ENCODE results near the gene RAD18.

Gene RAD18

GRCh38 chr3:8996681-8997121 lies 33.4 kb upstream of the RAD18 start:
- Histone ChIP-seq H3K36me3 (peaks cover 0 to 43% (median 0%) of the 10 kb centered on the region in 11 experiments; a peak in 1 of 22 replicates), H3K4me1 (0 out of 20 replicates have a peak, but pooled peaks cover 0 to 4% (median 0%) of the 10 kb centered on the region in 10 experiments), H3K27ac (no peak overlapping the region), H3K9ac (no peak overlapping the region), H3K4me3 (no peak overlapping the region), H3K9me3 (replicated peaks in 1 of 11) (no peaks in the 10 kb centered on the region), H4K20me1 (no peaks in the 10 kb centered on the region), H3K4me2 (no peak overlapping the region), H3K27me3 (no peaks in the 10 kb centered on the region)
- no peak for TF ChIP-seq Cebpa-rat (IDR thresholded peaks at IDR 0.05)

- Histone ChIP-seq H3K4me2 (no peak overlapping the region), H3K36me3 (peaks cover 0 to 47% (median 0%) of the 10 kb centered on the region in 11 experiments; a peak in 1 of 22 replicates), H3K27me3 (no peaks in the 10 kb centered on the region), H3K4me1 (peaks cover 0 to 6% (median 0%) of the 10 kb centered on the region in 10 experiments; a peak in 7 of 20 replicates), H4K20me1 (no peaks in the 10 kb centered on the region), H3K4me3 (no peak overlapping the region), H3K9me3 (replicated peaks in 1 of 11) (no peaks in the 10 kb centered on the region), H3K9ac (no peak overlapping the region), H3K27ac (no peak overlapping the region)
- no peak for TF ChIP-seq Cebpa-rat (IDR thresholded peaks at IDR 0.05)
Measured at GRCh38 chr3:8996216-8996615, 32.9 kb upstream of the RAD18 start.

- Histone ChIP-seq H3K27me3 (no peaks in the 10 kb centered on the region), H4K20me1 (no peaks in the 10 kb centered on the region)
- TF ChIP-seq Cebpa-rat (IDR thresholded peaks at IDR 0.05) = no peak
Measured at GRCh38 chr3:8994226-8994625, 31.0 kb upstream of the RAD18 start.

GRCh38 chr3:8993331-8993730 lies 30.1 kb upstream of the RAD18 start:
- H4K20me1 ChIP-seq = no peaks in the 10 kb centered on the region
- H3K27me3 ChIP-seq = no peaks in the 10 kb centered on the region
- no peak overlapping the region for H3K27ac ChIP-seq
- no peak overlapping the region for H3K4me2 ChIP-seq
- peaks cover 0 to 39% (median 0%) of the 10 kb centered on the region in 11 experiments; a peak in 1 of 22 replicates for H3K36me3 ChIP-seq
- H3K4me1 ChIP-seq = peaks cover 0 to 17% (median 11%) of the 10 kb centered on the region in 10 experiments; a peak in 13 of 20 replicates
- H3K9me3 ChIP-seq (replicated peaks in 1 of 11) = no peaks in the 10 kb centered on the region; a peak in 1 of 22 replicates
- no peak for TF ChIP-seq Cebpa-rat (IDR thresholded peaks at IDR 0.05)
- H3K4me3 ChIP-seq = no peak overlapping the region
- no peak overlapping the region for H3K9ac ChIP-seq

More at GRCh38 chr3:8994226-8994625, 31.0 kb upstream of the RAD18 start:
- H3K4me3 ChIP-seq = no peak overlapping the region
- no peaks in the 10 kb centered on the region; a peak in 1 of 22 replicates for H3K9me3 ChIP-seq (replicated peaks in 1 of 11)
- peaks cover 0 to 39% (median 0%) of the 10 kb centered on the region in 11 experiments; a peak in 1 of 22 replicates for H3K36me3 ChIP-seq
- peaks cover 0 to 17% (median 11%) of the 10 kb centered on the region in 10 experiments; a peak in 13 of 20 replicates for H3K4me1 ChIP-seq
- H3K4me2 ChIP-seq = no peak overlapping the region
- H3K27ac ChIP-seq = no peak overlapping the region
- no peak overlapping the region for H3K9ac ChIP-seq

- no peak overlapping the region for H3K4me2 ChIP-seq
- H3K36me3 ChIP-seq = peaks cover 0 to 39% (median 0%) of the 10 kb centered on the region in 11 experiments; a peak in 1 of 22 replicates
- no peak overlapping the region for H3K27ac ChIP-seq
- no peak for TF ChIP-seq Cebpa-rat (IDR thresholded peaks at IDR 0.05)
- no peaks in the 10 kb centered on the region for H3K27me3 ChIP-seq
- peaks cover 0 to 17% (median 11%) of the 10 kb centered on the region in 10 experiments; a peak in 13 of 20 replicates for H3K4me1 ChIP-seq
- H3K9ac ChIP-seq = no peak overlapping the region
- no peaks in the 10 kb centered on the region; a peak in 1 of 22 replicates for H3K9me3 ChIP-seq (replicated peaks in 1 of 11)
- no peaks in the 10 kb centered on the region for H4K20me1 ChIP-seq
- no peak overlapping the region for H3K4me3 ChIP-seq
Measured at GRCh38 chr3:8992854-8993253, 29.6 kb upstream of the RAD18 start.

- H3K4me1 ChIP-seq = peaks cover 4 to 18% (median 11%) of the 10 kb centered on the region in 10 experiments; a peak in 17 of 20 replicates
Measured at GRCh38 chr3:8992199-8992598, 28.9 kb upstream of the RAD18 start.

GRCh38 chr3:8990266-8991215 lies 27.3 kb upstream of the RAD18 start:
- no peak for TF ChIP-seq Cebpa-rat (IDR thresholded peaks at IDR 0.05)
- Histone ChIP-seq H3K4me2 (peak overlapping the region in 7 of 11 experiments; percentile 10 to 31 (median 18); a peak in 7 of 22 replicates), H3K4me3 (no peak overlapping the region), H3K36me3 (peaks cover 0 to 32% (median 0%) of the 10 kb centered on the region in 11 experiments; a peak in 1 of 22 replicates), H4K20me1 (no peaks in the 10 kb centered on the region), H3K27me3 (no peaks in the 10 kb centered on the region), H3K4me1 (peaks cover 4 to 18% (median 11%) of the 10 kb centered on the region in 10 experiments; a peak in 17 of 20 replicates), H3K9ac (no peak overlapping the region), H3K27ac (no peak overlapping the region), H3K9me3 (replicated peaks in 1 of 11) (no peaks in the 10 kb centered on the region; a peak in 1 of 22 replicates)

More at GRCh38 chr3:8992199-8992598, 28.9 kb upstream of the RAD18 start:
- Histone ChIP-seq H3K4me2 (no peak overlapping the region), H3K36me3 (peaks cover 0 to 37% (median 0%) of the 10 kb centered on the region in 11 experiments; a peak in 1 of 22 replicates), H3K9ac (no peak overlapping the region), H3K27ac (no peak overlapping the region), H3K9me3 (replicated peaks in 1 of 11) (no peaks in the 10 kb centered on the region; a peak in 1 of 22 replicates), H3K4me3 (no peak overlapping the region), H3K27me3 (no peaks in the 10 kb centered on the region), H4K20me1 (no peaks in the 10 kb centered on the region)
- TF ChIP-seq Cebpa-rat (IDR thresholded peaks at IDR 0.05) = no peak

- no peak overlapping the region for H3K4me2 ChIP-seq
- no peak for TF ChIP-seq Cebpa-rat (IDR thresholded peaks at IDR 0.05)
- 0 out of 22 replicates have a peak overlapping the region, but pooled peaks of 1 of the 11 experiments have one; percentile 38 for H3K9ac ChIP-seq
- H3K36me3 ChIP-seq = peaks cover 0 to 23% (median 0%) of the 10 kb centered on the region in 11 experiments; a peak in 1 of 22 replicates
- no peak overlapping the region for H3K4me3 ChIP-seq
- H3K4me1 ChIP-seq = peaks cover 4 to 18% (median 11%) of the 10 kb centered on the region in 10 experiments; a peak in 17 of 20 replicates
- no peak overlapping the region for H3K27ac ChIP-seq
- H4K20me1 ChIP-seq = no peaks in the 10 kb centered on the region
- no peaks in the 10 kb centered on the region for H3K27me3 ChIP-seq
- H3K9me3 ChIP-seq (replicated peaks in 1 of 11) = no peaks in the 10 kb centered on the region; a peak in 1 of 22 replicates
Measured at GRCh38 chr3:8988791-8989558, 25.7 kb upstream of the RAD18 start.

All from BLaER1 treated with 17β-estradiol and CSF1 and Interleukin-3, amounts not matched to agents 10 nM and 100 nM (cell line).